Lower leg skin (tissue), 3 donors: ENCODE measurements around the gene ARHGEF12.

Experiments used
- POLR2A ChIP-seq, 2 donors: fragments of 450-650 bp; IDR thresholded peaks; one replicate each; pipeline ENCODE4 v1.6.1; 2016 to 2017; ENCODE audit warnings: antibody characterized with exemption in 2 of 2, mild to moderate bottlenecking in 1 of 2, moderate library complexity in 1 of 2
- TF ChIP-seq, protein P1 (sequence below), 3 donors: fragments of 450-650 bp; IDR thresholded peaks; one replicate each; pipeline ENCODE4 v1.5.1; 2016; ENCODE audit warnings: antibody characterized with exemption in 3 of 3, mild to moderate bottlenecking in 3 of 3, moderate library complexity in 2 of 3

DNA sequence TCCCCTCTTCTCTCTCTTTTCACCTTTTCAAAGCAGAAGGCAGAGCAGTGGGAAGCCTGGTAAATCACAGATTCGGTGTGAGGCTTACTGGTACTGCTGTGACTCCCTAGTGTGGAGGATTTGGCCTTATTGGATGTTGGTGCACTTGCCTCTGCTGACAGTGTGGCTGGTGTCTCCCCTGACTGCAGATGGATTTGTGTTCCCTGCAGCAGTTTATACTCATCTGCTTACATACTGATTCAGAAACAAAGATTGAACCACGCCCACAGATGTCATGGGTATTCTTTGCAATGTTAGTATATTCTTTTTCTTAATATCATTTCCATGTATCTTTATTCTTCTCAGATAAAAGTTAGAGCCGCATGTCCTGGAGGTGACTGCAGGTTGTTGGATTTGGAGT lies 148.5 kb downstream of the ARHGEF12 start:
- TF ChIP-seq, protein P1, sequence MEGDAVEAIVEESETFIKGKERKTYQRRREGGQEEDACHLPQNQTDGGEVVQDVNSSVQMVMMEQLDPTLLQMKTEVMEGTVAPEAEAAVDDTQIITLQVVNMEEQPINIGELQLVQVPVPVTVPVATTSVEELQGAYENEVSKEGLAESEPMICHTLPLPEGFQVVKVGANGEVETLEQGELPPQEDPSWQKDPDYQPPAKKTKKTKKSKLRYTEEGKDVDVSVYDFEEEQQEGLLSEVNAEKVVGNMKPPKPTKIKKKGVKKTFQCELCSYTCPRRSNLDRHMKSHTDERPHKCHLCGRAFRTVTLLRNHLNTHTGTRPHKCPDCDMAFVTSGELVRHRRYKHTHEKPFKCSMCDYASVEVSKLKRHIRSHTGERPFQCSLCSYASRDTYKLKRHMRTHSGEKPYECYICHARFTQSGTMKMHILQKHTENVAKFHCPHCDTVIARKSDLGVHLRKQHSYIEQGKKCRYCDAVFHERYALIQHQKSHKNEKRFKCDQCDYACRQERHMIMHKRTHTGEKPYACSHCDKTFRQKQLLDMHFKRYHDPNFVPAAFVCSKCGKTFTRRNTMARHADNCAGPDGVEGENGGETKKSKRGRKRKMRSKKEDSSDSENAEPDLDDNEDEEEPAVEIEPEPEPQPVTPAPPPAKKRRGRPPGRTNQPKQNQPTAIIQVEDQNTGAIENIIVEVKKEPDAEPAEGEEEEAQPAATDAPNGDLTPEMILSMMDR (IDR thresholded peaks at IDR 0.05): no peak
- no peak for TF ChIP-seq POLR2A (IDR thresholded peaks at IDR 0.05)
